Neural cell (in vitro differentiated cells): Measurements from ENCODE around the gene FOXJ3.

Experiments
- TF ChIP-seq, protein P1 (sequence below): fragments of 450-650 bp; IDR thresholded peaks from 2 replicates; pipeline ENCODE4 v1.5.1; 2014; ENCODE audit warnings: antibody characterized with exemption, mild to moderate bottlenecking, moderate library complexity; ENCODE audit not compliant: poor library complexity, severe bottlenecking
- TF ChIP-seq, protein P2 (sequence below): IDR thresholded peaks from 2 replicates; pipeline ENCODE4 v1.6.1; 2012; ENCODE audit warnings: borderline replicate concordance

DNA sequence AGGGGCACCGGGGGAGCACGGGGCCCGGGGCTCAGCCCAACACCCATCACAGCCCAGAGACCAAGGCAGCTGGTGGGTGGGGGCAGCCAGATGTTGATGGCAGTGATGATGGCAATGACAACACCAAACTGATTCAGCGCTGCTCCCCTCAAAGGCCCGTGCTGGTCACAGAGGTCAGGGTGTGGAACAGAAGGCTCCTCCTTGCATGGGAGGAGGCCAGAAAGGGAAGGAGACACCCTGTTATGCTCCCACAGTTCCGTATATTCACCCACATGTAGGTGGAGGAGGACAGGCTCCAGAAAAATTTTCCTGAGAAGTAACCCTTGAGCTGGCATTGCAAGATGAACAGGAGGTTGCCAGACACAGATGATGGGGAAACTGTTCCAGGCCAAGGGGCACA lies 181.4 kb downstream of the FOXJ3 start:
- TF ChIP-seq, protein P1, sequence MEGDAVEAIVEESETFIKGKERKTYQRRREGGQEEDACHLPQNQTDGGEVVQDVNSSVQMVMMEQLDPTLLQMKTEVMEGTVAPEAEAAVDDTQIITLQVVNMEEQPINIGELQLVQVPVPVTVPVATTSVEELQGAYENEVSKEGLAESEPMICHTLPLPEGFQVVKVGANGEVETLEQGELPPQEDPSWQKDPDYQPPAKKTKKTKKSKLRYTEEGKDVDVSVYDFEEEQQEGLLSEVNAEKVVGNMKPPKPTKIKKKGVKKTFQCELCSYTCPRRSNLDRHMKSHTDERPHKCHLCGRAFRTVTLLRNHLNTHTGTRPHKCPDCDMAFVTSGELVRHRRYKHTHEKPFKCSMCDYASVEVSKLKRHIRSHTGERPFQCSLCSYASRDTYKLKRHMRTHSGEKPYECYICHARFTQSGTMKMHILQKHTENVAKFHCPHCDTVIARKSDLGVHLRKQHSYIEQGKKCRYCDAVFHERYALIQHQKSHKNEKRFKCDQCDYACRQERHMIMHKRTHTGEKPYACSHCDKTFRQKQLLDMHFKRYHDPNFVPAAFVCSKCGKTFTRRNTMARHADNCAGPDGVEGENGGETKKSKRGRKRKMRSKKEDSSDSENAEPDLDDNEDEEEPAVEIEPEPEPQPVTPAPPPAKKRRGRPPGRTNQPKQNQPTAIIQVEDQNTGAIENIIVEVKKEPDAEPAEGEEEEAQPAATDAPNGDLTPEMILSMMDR: no peak
- TF ChIP-seq, protein P2, sequence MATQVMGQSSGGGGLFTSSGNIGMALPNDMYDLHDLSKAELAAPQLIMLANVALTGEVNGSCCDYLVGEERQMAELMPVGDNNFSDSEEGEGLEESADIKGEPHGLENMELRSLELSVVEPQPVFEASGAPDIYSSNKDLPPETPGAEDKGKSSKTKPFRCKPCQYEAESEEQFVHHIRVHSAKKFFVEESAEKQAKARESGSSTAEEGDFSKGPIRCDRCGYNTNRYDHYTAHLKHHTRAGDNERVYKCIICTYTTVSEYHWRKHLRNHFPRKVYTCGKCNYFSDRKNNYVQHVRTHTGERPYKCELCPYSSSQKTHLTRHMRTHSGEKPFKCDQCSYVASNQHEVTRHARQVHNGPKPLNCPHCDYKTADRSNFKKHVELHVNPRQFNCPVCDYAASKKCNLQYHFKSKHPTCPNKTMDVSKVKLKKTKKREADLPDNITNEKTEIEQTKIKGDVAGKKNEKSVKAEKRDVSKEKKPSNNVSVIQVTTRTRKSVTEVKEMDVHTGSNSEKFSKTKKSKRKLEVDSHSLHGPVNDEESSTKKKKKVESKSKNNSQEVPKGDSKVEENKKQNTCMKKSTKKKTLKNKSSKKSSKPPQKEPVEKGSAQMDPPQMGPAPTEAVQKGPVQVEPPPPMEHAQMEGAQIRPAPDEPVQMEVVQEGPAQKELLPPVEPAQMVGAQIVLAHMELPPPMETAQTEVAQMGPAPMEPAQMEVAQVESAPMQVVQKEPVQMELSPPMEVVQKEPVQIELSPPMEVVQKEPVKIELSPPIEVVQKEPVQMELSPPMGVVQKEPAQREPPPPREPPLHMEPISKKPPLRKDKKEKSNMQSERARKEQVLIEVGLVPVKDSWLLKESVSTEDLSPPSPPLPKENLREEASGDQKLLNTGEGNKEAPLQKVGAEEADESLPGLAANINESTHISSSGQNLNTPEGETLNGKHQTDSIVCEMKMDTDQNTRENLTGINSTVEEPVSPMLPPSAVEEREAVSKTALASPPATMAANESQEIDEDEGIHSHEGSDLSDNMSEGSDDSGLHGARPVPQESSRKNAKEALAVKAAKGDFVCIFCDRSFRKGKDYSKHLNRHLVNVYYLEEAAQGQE: no peak
